Neutrophil (primary cell): ENCODE data around the gene TRDMT1.

ENCODE experiments used
- H3K27ac ChIP-seq: fragments of 200-600 bp; sonication (generic); 2 replicates; pipeline ENCODE4 v1.5.1; 2016; ENCODE audit warnings: mild to moderate bottlenecking, moderate library complexity
- H3K27me3 ChIP-seq: fragments of 200-600 bp; sonication (generic); 2 replicates; pipeline ENCODE4 v1.6.0; 2016; ENCODE audit warnings: mild to moderate bottlenecking
- H3K36me3 ChIP-seq: fragments of 200-600 bp; sonication (generic); 2 replicates; pipeline ENCODE4 v1.5.1; 2017
- H3K4me1 ChIP-seq, 2 experiments: fragments of 200-600 bp in 1 of 2; sonication (generic) in 1 of 2; 1 replicate in 1 of 2; 2 replicates in 1 of 2; pipeline versions ENCODE4 v1.5.1 to v1.6.1; 2013 to 2016; ENCODE audit warnings: low read depth in 1 of 2, low read length in 1 of 2, mild to moderate bottlenecking in 1 of 2, moderate library complexity in 1 of 2; ENCODE audit not compliant: control insufficient read depth in 1 of 2, insufficient read depth in 1 of 2
- H3K4me3 ChIP-seq, 2 experiments: fragments of 200-600 bp in 1 of 2; sonication (generic) in 1 of 2; 1 replicate in 1 of 2; 2 replicates in 1 of 2; pipeline ENCODE4 v1.5.1; 2013 to 2016; ENCODE audit warnings: low read depth in 1 of 2, low read length in 1 of 2, mild to moderate bottlenecking in 1 of 2, moderate library complexity in 1 of 2
- H3K9me3 ChIP-seq: fragments of 200-600 bp; sonication (generic); 2 replicates; pipeline ENCODE4 v1.5.1; 2016
- CTCF ChIP-seq: fragments of 200-600 bp; sonication (generic); IDR thresholded peaks from 2 replicates; pipeline ENCODE4 v1.5.1; 2016; ENCODE audit warnings: antibody characterized with exemption

Gene TRDMT1

GRCh38 chr10:17238445-17239291, 37.2 kb upstream of the TRDMT1 start:
- peaks cover 10 to 13% of the 10 kb centered on the region in 2 experiments for H3K4me1 ChIP-seq
- H3K36me3 ChIP-seq = peaks cover 52% of the 10 kb centered on the region
- H3K4me3 ChIP-seq = no peak overlapping the region
- H3K9me3 ChIP-seq = peaks cover 17% of the 10 kb centered on the region
- TF ChIP-seq CTCF = no peak
- peak overlapping the region; percentile 29 for H3K27ac ChIP-seq
- no peaks in the 10 kb centered on the region for H3K27me3 ChIP-seq

GRCh38 chr10:17237915-17238444, 36.5 kb upstream of the TRDMT1 start:
- Histone ChIP-seq H3K27ac (peak overlapping the region; percentile 29), H3K4me1 (peaks cover 17 to 20% of the 10 kb centered on the region in 2 experiments), H3K9me3 (peaks cover 17% of the 10 kb centered on the region), H3K4me3 (no peak overlapping the region), H3K36me3 (peaks cover 59% of the 10 kb centered on the region), H3K27me3 (no peaks in the 10 kb centered on the region)
- TF ChIP-seq CTCF = no peak

GRCh38 chr10:17237149-17237527, 35.7 kb upstream of the TRDMT1 start:
- Histone ChIP-seq H3K9me3 (peaks cover 17% of the 10 kb centered on the region), H3K27ac (peak overlapping the region; percentile 93), H3K27me3 (no peaks in the 10 kb centered on the region), H3K4me1 (peaks cover 26 to 28% of the 10 kb centered on the region in 2 experiments), H3K4me3 (no peak overlapping the region), H3K36me3 (peaks cover 68% of the 10 kb centered on the region)
- no peak for TF ChIP-seq CTCF

- peak overlapping the region; percentile 93 for H3K27ac ChIP-seq
- no peaks in the 10 kb centered on the region for H3K27me3 ChIP-seq
- peaks cover 17% of the 10 kb centered on the region for H3K9me3 ChIP-seq
- H3K4me1 ChIP-seq = peaks cover 31 to 34% of the 10 kb centered on the region in 2 experiments
- no peak for TF ChIP-seq CTCF
- H3K4me3 ChIP-seq = no peak overlapping the region
- peaks cover 73% of the 10 kb centered on the region for H3K36me3 ChIP-seq
Observed at GRCh38 chr10:17236468-17237148, 35.1 kb upstream of the TRDMT1 start.

GRCh38 chr10:17235136-17235535, 33.7 kb upstream of the TRDMT1 start:
- Histone ChIP-seq H3K9me3 (peaks cover 17% of the 10 kb centered on the region), H3K36me3 (peaks cover 85% of the 10 kb centered on the region), H3K4me1 (peaks cover 43 to 45% of the 10 kb centered on the region in 2 experiments), H3K27me3 (no peaks in the 10 kb centered on the region), H3K4me3 (no peak overlapping the region), H3K27ac (peak overlapping the region; percentile 93)
- TF ChIP-seq CTCF = no peak
